Astrocyte of the cerebellum (primary cell): ENCODE data around the gene PLB1.

ENCODE experiments used
- DNase-seq: peaks from one replicate; pipeline ENCODE4 v3.0.0-alpha.2; 2011; ENCODE audit warnings: low read depth
- H3K4me3 ChIP-seq: 2 replicates; pipeline ENCODE4 v1.5.1; 2011; ENCODE audit warnings: mild to moderate bottlenecking, low read depth, low read length, moderate library complexity
- in situ Hi-C: cut with HindIII; loops from 2 replicates; pipeline ENCODE4 v1.10.0; 2017; ENCODE audit warnings: low sequenced_read_pairs
- TF ChIP-seq, protein P1 (sequence below): IDR thresholded peaks from 2 replicates; pipeline ENCODE4 v1.5.1; 2012; ENCODE audit warnings: low read length, low read depth, moderate library complexity, mild to moderate bottlenecking; ENCODE audit errors: missing control alignments

PLB1 gene

DNA sequence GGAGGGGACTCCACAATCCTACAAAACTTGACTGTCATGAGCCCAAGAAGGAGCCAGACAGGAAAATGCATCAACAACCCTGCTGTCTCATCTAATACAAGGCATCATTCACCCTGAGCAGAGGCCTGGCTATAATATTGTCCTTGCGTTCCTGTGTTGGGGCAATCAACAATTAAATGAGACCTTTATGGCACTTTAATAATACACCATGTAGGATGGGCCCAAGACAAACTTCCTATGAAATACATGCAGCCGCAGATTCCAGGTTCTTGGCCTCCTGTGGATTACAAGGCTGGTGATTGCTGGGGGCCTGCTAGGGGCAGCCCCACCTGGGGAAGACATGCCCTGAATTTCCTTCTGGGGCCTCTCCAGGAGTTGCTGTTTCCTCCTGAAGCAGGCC is 173.0 kb downstream of the PLB1 start:
- no peak for DNase-seq
- H3K4me3 ChIP-seq, result no peak overlapping the region
- TF ChIP-seq, protein P1, sequence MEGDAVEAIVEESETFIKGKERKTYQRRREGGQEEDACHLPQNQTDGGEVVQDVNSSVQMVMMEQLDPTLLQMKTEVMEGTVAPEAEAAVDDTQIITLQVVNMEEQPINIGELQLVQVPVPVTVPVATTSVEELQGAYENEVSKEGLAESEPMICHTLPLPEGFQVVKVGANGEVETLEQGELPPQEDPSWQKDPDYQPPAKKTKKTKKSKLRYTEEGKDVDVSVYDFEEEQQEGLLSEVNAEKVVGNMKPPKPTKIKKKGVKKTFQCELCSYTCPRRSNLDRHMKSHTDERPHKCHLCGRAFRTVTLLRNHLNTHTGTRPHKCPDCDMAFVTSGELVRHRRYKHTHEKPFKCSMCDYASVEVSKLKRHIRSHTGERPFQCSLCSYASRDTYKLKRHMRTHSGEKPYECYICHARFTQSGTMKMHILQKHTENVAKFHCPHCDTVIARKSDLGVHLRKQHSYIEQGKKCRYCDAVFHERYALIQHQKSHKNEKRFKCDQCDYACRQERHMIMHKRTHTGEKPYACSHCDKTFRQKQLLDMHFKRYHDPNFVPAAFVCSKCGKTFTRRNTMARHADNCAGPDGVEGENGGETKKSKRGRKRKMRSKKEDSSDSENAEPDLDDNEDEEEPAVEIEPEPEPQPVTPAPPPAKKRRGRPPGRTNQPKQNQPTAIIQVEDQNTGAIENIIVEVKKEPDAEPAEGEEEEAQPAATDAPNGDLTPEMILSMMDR, result no peak
- in situ Hi-C loops, result no loop called here

DNA sequence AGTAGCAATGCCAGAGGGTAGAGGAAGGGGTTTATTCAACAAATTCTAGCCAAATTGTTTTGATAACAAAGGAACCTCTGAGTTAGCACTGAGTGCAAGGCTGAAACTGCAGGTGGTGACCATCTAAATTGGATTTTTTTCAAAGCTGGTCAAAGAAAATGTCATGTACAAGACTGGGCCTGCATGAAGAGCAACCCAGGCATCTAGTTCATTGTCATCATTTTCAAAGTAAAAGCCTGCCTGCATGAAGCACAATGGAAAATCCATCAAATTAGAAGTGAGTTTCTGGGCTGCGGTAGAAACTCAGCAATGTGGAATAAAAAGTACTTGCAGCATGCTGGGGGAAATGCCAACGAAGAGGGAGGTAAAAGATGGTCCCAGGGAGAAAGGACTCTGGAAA is 175.0 kb downstream of the PLB1 start:
- in situ Hi-C loops, result no loop called here
- TF ChIP-seq, protein P1, result no peak
- no peak overlapping the region for H3K4me3 ChIP-seq
- no peak for DNase-seq

DNA sequence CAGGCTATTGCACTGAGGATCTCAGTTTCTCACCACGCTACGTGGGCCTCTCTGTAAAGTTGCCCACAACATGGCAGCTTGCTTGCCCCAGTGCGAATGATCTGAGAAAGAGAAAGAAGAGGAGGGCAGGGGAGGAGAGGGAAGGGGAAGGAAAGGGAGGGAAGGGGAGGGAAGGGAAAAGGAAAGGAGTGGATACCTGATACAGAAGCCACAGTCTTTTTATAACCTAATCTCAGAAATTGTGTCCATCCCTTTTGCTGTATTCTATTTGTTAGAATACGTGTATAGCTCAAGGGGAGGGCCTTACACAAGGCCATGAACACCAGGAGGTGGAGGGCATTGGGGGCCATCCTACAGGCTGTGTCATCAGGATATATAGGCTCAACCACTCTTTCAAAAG is 177.5 kb downstream of the PLB1 start:
- in situ Hi-C loops, result no loop called here
- TF ChIP-seq, protein P1, result no peak
- no peak overlapping the region for H3K4me3 ChIP-seq
- DNase-seq, result no peak

DNA sequence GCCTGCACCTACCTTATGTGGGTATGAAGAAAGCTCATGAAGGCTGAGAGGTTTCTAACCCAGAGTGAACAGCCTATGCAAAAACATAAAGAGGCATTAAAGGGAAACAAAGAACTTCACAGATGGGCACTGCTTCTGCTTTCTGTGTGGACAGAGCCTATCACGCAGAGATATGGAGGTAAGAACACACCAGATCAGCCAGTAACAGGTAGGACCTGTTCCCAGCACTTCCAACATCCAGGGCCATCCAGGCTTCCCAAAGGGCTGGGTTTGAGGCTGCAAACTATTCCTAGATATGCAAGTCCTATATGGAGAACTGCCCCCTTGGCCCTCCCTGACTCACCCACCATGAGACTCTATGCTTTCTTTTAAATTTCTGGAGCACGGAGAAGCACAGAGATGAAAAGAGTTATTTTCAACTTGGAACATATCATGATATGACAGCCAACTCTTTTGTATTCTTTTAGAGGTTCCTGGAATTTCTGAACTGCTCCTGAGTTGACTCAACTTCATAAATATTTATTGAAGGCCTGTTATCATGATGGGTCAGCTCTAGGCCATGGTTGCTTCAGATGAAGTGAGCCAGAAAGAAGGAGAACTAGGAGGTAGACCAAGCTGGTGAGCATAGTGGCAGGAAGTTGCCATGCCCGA is 178.3 kb downstream of the PLB1 start:
- TF ChIP-seq, protein P1, result no peak
- in situ Hi-C loops, result no loop called here
- H3K4me3 ChIP-seq, result no peak overlapping the region
- DNase-seq, result no peak

DNA sequence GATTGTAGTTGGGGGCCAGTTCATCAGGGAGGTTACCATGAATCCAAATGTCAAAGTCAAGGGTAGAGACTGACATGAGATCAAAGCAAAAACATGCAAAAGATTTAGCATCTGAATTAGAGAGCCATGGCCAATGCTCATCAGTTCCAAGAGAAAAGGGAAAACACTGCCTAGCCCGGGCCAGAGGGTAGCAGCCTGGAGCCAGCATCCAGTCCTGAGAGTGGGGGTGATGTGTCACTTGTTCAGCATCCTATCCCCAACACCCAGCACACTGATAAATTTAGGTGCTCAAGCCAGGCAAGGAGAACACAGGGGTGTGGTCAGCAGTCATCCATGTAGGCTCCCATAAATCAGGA is 178.8 kb downstream of the PLB1 start:
- TF ChIP-seq, protein P1, result no peak
- in situ Hi-C loops, result no loop called here
- H3K4me3 ChIP-seq, result no peak overlapping the region
- no peak for DNase-seq

DNA sequence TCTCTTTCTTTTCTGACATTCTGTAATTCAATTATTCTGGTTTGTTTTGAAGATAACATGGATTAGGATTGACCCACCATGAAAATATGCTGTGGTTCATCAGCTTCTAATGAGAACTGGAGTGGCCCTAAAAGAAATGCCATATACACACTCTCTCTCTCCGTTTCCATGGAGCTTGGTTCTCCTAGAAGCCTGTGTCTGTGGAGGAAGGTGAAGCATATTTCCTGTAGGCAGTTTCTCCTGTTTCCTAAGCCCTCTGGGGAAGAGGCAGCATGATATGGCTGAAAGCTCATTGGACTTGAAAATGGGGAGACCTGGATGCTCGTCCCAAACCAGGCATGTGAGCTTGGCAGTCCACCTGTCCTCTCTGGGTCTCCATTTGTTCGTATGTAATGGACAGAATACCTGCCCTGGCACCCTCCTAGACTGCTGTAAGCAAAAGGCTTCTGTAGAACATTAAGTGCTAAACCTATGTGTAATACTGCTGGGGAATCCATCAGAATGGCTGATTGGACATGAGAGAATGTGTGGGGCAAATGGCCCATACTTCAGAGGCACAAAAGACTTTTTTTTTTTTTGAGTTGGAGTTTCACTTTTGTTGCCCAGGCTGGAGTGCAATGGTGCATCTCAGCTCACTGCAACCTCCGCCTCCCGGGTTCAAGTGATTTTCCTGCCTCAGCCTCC is 180.4 kb downstream of the PLB1 start:
- H3K4me3 ChIP-seq, result no peak overlapping the region
- DNase-seq, result no peak
- TF ChIP-seq, protein P1, result no peak
- in situ Hi-C loops, result no loop called here
